Uterus (tissue), 4 donors: ENCODE data around the gene BEX4. TPM values are rescaled to one million over a fixed set of nuclear protein-coding genes. Genes with fewer than 3 reads are reported as not detected.

Experiments
- DNase-seq, 2 donors: peaks; one replicate each; pipeline ENCODE4 v3.0.0-alpha.2; 2019 to 2020
- H3K27ac ChIP-seq, 2 donors: fragments of 200-600 bp; sonication (generic); 1 replicate in 1 of 2; 2 replicates in 1 of 2; pipeline ENCODE4 v1.5.1; 2016 to 2018
- H3K27me3 ChIP-seq, 2 donors: fragments of 200-600 bp; sonication (generic); one replicate each; pipeline ENCODE4 v1.5.1; 2018 to 2019; ENCODE audit warnings: control low read depth in 1 of 2
- H3K36me3 ChIP-seq, 2 donors: fragments of 200-600 bp; sonication (generic); one replicate each; pipeline ENCODE4 v1.5.1; 2019; ENCODE audit warnings: control low read depth in 1 of 2
- H3K4me1 ChIP-seq, 2 donors: fragments of 200-600 bp; sonication (generic); one replicate each; pipeline ENCODE4 v1.5.1; 2018 to 2019; ENCODE audit warnings: control low read depth in 1 of 2
- H3K4me3 ChIP-seq, 2 donors: fragments of 200-600 bp; sonication (generic); 1 replicate in 1 of 2; 2 replicates in 1 of 2; pipeline ENCODE4 v1.5.1; 2018 to 2019; ENCODE audit warnings: mild to moderate bottlenecking in 1 of 2
- H3K9me3 ChIP-seq, 2 donors: fragments of 200-600 bp; sonication (generic); one replicate each; pipeline ENCODE4 v1.5.1; 2019; ENCODE audit warnings: control low read depth in 1 of 2
- POLR2A ChIP-seq, 2 donors: fragments of 450-650 bp; IDR thresholded peaks; one replicate each; pipeline ENCODE4 v1.6.1; 2016; ENCODE audit warnings: antibody characterized with exemption in 2 of 2, mild to moderate bottlenecking in 1 of 2, moderate library complexity in 1 of 2
- intact Hi-C: fragments of 100-400 bp; cut with DNase I; formaldehyde crosslinking; loops from one replicate; pipeline ENCODE4 v1.15.1; 2023; ENCODE audit warnings: low total_unique reads
- total RNA-seq, 4 donors: library from RNA; depleted of rRNA in 3 of 4; stranded (reverse); fragments of >200 nt in 3 of 4; gene quantifications; one replicate each; pipeline versions ENCODE4 v1.1.0 to v1.2.4, GENCODE V29; 2014 to 2023
- TF ChIP-seq, protein P1 (sequence below), 4 experiments: fragments of 200-600 bp in 2 of 4; fragments of 450-650 bp in 2 of 4; sonication (generic) in 2 of 4; IDR thresholded peaks; one replicate each; pipeline ENCODE4 v1.5.1; 2016 to 2019; ENCODE audit warnings: antibody characterized with exemption in 4 of 4, mild to moderate bottlenecking in 2 of 4, moderate library complexity in 1 of 4
- donor health status: DM: yes; HTN: yes; CAD: no.

BEX4 gene
- total RNA-seq, 4 donors from 2014 or later = 34.4 to 80.4 (median 49.1) TPM

GRCh38 chrX:103240155-103240554 lies 25.2 kb downstream of the BEX4 start:
- no peak for TF ChIP-seq POLR2A (IDR thresholded peaks at IDR 0.05)
- TF ChIP-seq, protein P1, sequence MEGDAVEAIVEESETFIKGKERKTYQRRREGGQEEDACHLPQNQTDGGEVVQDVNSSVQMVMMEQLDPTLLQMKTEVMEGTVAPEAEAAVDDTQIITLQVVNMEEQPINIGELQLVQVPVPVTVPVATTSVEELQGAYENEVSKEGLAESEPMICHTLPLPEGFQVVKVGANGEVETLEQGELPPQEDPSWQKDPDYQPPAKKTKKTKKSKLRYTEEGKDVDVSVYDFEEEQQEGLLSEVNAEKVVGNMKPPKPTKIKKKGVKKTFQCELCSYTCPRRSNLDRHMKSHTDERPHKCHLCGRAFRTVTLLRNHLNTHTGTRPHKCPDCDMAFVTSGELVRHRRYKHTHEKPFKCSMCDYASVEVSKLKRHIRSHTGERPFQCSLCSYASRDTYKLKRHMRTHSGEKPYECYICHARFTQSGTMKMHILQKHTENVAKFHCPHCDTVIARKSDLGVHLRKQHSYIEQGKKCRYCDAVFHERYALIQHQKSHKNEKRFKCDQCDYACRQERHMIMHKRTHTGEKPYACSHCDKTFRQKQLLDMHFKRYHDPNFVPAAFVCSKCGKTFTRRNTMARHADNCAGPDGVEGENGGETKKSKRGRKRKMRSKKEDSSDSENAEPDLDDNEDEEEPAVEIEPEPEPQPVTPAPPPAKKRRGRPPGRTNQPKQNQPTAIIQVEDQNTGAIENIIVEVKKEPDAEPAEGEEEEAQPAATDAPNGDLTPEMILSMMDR (IDR thresholded peaks at IDR 0.05) = no peak

GRCh38 chrX:103248553-103248952 lies 33.6 kb downstream of the BEX4 start:
- no peaks in the 10 kb centered on the region for H3K27me3 ChIP-seq
- H3K4me3 ChIP-seq = no peak overlapping the region
- intact Hi-C loops = no loop called here
- TF ChIP-seq POLR2A (IDR thresholded peaks at IDR 0.05) = no peak
- TF ChIP-seq, protein P1 (IDR thresholded peaks at IDR 0.05) = peak in 2 of 4 experiments; percentile 20 to 21
- DNase-seq = no peak
- H3K27ac ChIP-seq = no peak overlapping the region
- no peaks in the 10 kb centered on the region for H3K4me1 ChIP-seq
- H3K9me3 ChIP-seq = no peaks in the 10 kb centered on the region
- no peaks in the 10 kb centered on the region for H3K36me3 ChIP-seq

More at GRCh38 chrX:103240155-103240554, 25.2 kb downstream of the BEX4 start:
- H3K9me3 ChIP-seq = no peaks in the 10 kb centered on the region
- intact Hi-C loops = no loop called here
- no peaks in the 10 kb centered on the region for H3K4me1 ChIP-seq
- no peaks in the 10 kb centered on the region for H3K27me3 ChIP-seq
- no peak overlapping the region for H3K27ac ChIP-seq
- no peak for DNase-seq
- H3K36me3 ChIP-seq = no peaks in the 10 kb centered on the region
- H3K4me3 ChIP-seq = no peak overlapping the region

DNA sequence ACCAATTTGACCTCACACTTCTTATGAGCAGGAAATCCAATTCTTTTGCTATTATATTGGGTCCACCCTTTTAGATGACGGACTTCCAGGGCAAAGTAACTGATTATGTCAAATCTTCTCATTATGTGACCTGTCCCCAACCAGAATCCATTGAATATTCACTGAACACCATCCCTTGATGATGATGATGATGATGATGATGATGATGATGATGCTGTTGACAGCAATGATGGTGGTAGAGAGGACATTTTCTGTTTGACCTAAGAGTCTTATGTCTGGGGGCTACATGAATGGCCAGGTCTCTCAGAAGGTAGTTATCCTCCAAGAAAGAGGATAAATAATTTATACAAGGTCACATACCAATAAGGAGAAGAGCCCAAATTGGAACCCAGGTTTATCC lies 34.9 kb downstream of the BEX4 start:
- no peak for TF ChIP-seq POLR2A (IDR thresholded peaks at IDR 0.05)
- TF ChIP-seq, protein P1 (IDR thresholded peaks at IDR 0.05) = no peak
- Histone ChIP-seq H3K36me3 (no peaks in the 10 kb centered on the region), H3K27ac (no peak overlapping the region), H3K9me3 (no peaks in the 10 kb centered on the region), H3K27me3 (no peaks in the 10 kb centered on the region), H3K4me3 (no peak overlapping the region), H3K4me1 (no peaks in the 10 kb centered on the region)
- intact Hi-C loops = no loop called here
- no peak for DNase-seq

DNA sequence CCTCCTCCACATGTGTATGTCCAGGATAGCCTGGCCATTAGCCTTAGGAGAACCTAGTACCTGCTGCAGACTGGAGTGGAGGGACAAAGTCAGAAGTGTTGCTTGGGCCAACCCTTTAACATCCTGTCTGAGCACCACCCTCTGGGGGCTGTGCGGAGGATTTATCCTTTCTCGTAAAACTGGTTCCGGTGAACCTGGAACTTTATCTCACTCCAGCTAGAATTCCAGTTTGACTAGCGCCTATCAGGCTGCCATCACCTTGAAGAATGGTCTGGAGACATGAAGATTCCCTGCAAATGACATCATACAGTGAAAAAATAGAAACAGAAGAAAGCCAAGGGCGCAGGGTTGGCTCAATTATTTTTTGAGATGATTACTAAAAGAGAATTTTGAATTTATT lies 36.1 kb downstream of the BEX4 start:
- no peaks in the 10 kb centered on the region for H3K27me3 ChIP-seq
- no peaks in the 10 kb centered on the region for H3K36me3 ChIP-seq
- intact Hi-C loops = no loop called here
- no peak for TF ChIP-seq POLR2A (IDR thresholded peaks at IDR 0.05)
- TF ChIP-seq, protein P1 (IDR thresholded peaks at IDR 0.05) = no peak
- DNase-seq = no peak
- no peaks in the 10 kb centered on the region for H3K9me3 ChIP-seq
- H3K4me3 ChIP-seq = no peak overlapping the region
- no peak overlapping the region for H3K27ac ChIP-seq
- H3K4me1 ChIP-seq = no peaks in the 10 kb centered on the region

- peak overlapping the region; percentile 41 to 56 for H3K4me3 ChIP-seq
- H3K27me3 ChIP-seq = no peaks in the 10 kb centered on the region
- no peaks in the 10 kb centered on the region for H3K4me1 ChIP-seq
- TF ChIP-seq, protein P1 (IDR thresholded peaks at IDR 0.05) = no peak
- no peak for TF ChIP-seq POLR2A (IDR thresholded peaks at IDR 0.05)
- peak overlapping the region; percentile 88 for H3K27ac ChIP-seq
- intact Hi-C loops = no loop called here
- no peaks in the 10 kb centered on the region for H3K36me3 ChIP-seq
- no peak for DNase-seq
- no peaks in the 10 kb centered on the region for H3K9me3 ChIP-seq
These were observed 38.7 kb downstream of the BEX4 start for GRCh38 chrX:103253608-103254007.
